Stimulated activated naive CD4-positive, alpha-beta T cell (primary cell): ENCODE results near the gene RNU4-1.
A peak's percentile ranks its signal among the peaks of the same experiment; 100 is the strongest.
"Not testable (repeated sequence)": the region's sequence is repeated elsewhere in the genome, so short reads cannot be mapped to it uniquely, and the experiment has no call there.

Source experiments
- DNase-seq, 6 experiments: peaks; one replicate each; lab custom pipeline; 2025; lab: John Stamatoyannopoulos, UW

Gene RNU4-1

GRCh38 chr12:120258323-120258896 lies 34.6 kb downstream of the RNU4-1 start:
- DNase-seq = no peak

DNA sequence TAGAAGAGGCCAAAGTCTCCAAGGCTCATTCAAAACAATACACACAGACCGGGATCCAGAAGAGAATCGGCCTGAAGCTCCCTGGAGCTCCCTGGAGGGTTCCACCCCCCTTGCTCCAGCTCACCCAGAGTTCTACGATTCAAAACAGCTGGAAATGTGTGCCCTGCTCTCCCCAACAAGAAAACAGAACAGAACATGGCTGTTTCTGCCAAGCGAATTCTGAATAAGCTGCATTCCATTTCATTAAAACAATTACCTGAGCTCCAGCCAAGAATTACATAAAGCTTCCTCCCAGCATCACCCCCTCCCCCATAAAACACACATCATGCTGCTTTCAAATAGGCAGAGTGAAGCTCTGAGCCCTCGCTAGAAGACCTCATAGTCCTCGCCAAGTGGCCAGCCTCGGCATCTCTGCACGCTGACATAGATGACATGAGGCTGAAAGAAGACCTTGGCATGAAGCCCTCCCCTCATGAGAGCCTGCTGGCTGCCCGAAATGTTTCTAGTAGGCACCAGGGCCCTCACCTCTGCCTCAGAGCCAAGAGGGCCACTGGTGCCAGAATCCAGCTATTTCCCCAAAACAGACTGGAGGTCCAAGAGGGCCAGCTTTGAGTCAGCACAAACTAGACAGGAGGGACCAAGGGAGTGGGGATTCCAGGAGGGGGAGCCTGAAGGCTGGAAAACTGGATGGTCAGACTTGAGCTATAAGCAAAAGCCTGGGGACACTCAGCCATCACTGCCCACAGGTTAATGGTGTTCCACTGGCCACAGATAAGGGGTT lies 35.8 kb downstream of the RNU4-1 start:
- peak in 2 of 6 experiments; percentile 15 to 23 for DNase-seq

GRCh38 chr12:120254809-120255208 lies 38.2 kb downstream of the RNU4-1 start:
- peak in 1 of 6 experiments; percentile 36 for DNase-seq

- DNase-seq = peak in 5 of 6 experiments; percentile 22 to 80 (median 74)
Measured at GRCh38 chr12:120253313-120253712, 39.7 kb downstream of the RNU4-1 start.

DNA sequence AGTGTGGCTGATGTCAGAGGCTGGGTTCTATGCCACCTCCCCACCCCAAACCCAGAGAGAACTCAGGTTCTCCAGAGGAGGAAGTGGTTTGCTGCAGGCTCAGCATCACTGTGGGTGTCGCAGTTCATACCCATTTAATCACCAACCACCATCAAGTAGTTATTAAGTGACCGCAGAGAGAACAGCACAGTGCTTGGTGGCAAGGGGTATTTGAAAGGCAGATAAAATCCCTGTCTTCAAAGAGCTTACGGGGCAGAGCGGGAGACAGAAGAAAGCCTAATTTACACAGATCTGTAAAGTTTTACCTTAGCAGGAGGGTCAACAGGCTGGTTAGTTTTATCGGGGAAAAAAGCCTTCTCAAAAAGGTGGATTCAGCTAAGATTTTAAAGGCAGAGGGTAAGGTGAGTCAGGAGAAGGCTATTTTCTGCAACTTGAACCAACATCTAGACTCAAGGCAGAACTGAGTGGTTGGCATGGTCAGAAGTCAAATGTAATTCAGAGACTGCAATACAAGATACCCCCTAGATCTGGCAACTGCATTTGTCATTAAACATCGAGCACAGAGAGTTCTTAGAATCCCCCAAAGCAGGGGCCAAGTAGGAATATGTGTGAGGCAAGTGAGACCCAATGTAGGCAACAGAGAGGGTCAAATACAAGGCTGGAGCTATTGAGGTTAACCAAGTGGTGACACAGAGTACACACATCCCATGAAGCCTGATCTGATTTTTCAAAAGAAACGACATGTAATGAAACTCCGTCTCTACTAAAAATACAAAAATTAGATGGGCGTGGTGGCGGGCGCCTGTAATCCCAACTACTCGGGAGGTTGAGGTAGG lies 40.7 kb downstream of the RNU4-1 start:
- DNase-seq = peak; percentile 46 to 89 (median 72)

DNA sequence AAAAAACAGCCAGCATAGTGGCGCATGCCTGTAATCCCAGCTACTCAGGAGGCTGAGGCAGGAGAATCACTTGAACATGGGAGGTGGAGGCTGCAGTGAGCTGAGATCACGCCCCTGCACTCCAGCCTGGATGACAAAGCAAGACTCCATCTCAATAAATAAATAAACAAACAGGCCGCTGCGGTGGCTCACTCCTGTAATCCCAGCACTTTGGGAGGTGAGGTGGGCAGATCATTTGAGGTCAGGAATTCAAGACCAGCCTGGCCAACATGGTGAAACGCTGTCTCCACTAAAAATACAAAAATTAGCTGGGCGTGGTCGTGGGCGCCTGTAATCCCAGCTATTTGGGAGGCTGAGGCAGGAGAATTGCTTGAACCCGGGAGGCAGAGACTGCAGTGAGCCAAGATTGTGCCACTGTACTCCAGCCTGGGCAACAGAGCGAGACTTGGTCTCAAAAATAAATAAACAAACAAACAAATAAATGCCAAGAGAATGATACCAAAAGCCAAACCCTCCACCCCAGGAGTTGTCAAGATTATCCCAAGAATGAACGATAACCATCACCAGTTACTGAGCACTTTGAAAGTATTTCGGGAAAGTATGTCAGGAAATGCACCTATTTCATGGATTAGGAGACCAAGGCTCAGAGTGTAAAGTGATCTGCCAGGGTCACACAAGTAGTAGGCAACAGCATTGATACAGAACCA lies 41.5 kb downstream of the RNU4-1 start:
- DNase-seq = not testable (repeated sequence)

- peak in 2 of 6 experiments; percentile 28 to 35 for DNase-seq
Measured at GRCh38 chr12:120249875-120250795, 42.9 kb downstream of the RNU4-1 start.

- no peak for DNase-seq
Measured at GRCh38 chr12:120249266-120249874, 43.7 kb downstream of the RNU4-1 start.

DNA sequence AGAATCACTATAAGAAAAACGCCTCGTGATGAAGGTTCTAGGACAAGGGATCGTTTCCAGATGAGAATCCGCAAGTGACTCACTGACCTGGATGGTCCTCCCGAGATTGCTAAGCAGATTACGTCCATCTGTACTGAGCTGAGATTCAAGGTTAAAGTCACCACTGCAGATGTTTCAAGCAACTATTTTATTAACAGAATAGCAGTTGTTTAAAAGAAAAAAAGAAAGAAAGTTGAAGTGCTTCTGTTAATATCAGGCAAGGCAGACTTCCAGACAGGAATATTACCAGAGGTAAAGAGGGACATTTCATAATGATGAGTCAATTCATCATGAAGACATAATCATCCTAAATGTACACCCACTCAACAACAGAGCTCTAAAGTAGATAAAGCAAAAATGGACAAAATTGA lies 45.4 kb downstream of the RNU4-1 start:
- DNase-seq = no peak

- DNase-seq = no peak
Measured at GRCh38 chr12:120247183-120247582, 45.9 kb downstream of the RNU4-1 start.

GRCh38 chr12:120246705-120247104 lies 46.3 kb downstream of the RNU4-1 start:
- DNase-seq = not testable (repeated sequence)
